HCT116 (cell line): ENCODE measurements around the gene POLA2. TPM values are rescaled to one million over a fixed set of nuclear protein-coding genes. Genes with fewer than 3 reads are reported as not detected.
"Not testable (repeated sequence)": the region's sequence is repeated elsewhere in the genome, so short reads cannot be mapped to it uniquely, and the experiment has no call there.

ENCODE experiments used
- ATAC-seq: fragments of 200-7000 bp; cut with Tn5 transposase; 2 replicates; pipeline ENCODE4 v1.9.1; 2020; ENCODE audit warnings: mild to moderate bottlenecking, moderate library complexity
- BruUV-seq: library from RNA; stranded (reverse); fragments of 400-500 nt; replicated peaks from 2 replicates; lab custom pipeline; 2021; lab: Mats Ljungman, UMichigan
- CTCF ChIA-PET: fragments of 300-600 bp; sonication (Branson Sonifier 250); formaldehyde crosslinking; loops from one replicate; lab custom pipeline; 2021; ENCODE audit warnings: antibody characterized with exemption; lab: Charles Lee
- POLR2A ChIA-PET: fragments of 300-600, 350-600 bp; sonication (Branson Sonifier 250); formaldehyde crosslinking; loops from one replicate; lab custom pipeline; 2021; ENCODE audit warnings: antibody characterized with exemption; lab: Charles Lee
- RAD21 ChIA-PET, 2 experiments: fragments of 300-600 bp; sonication (Branson Sonifier 250); formaldehyde crosslinking; loops; one replicate each; lab custom pipeline; 2023; ENCODE audit warnings: low total read pairs in 2 of 2; ENCODE audit not compliant: uncharacterized antibody in 2 of 2, unreplicated experiment in 2 of 2, low non-redundant PET in 1 of 2; lab: Charles Lee
- DNase-seq: peaks from one replicate; pipeline ENCODE4 v3.0.0-alpha.2; 2010; ENCODE audit warnings: low read depth, low spot score
- H2AFZ ChIP-seq: fragments of 200-600 bp; shearing (Covaris generic), sonication (generic); 2 replicates; pipeline ENCODE4 v1.6.1; 2017; ENCODE audit warnings: low read depth, mixed run types, mixed read lengths, antibody characterized with exemption, low read length; ENCODE audit not compliant: poor library complexity, severe bottlenecking
- H3K27ac ChIP-seq: 2 replicates; pipeline ENCODE4 v1.5.1; 2012; ENCODE audit warnings: low read depth, low read length
- H3K27me3 ChIP-seq: fragments of 200-600 bp; sonication (generic); 2 replicates; pipeline ENCODE4 v1.6.1; 2016; ENCODE audit warnings: mixed run types, low read length, mixed read lengths; ENCODE audit not compliant: insufficient read depth
- H3K36me3 ChIP-seq, 2 experiments: fragments of 200-500 bp in 1 of 2; fragments of 200-600 bp in 1 of 2; sonication (Bioruptor generic) in 1 of 2; sonication (generic) in 1 of 2; 2 replicates each; pipeline versions ENCODE4 v1.5.1 to v1.6.1; 2014 to 2016; ENCODE audit warnings: low read length in 2 of 2, inconsistent platforms in 1 of 2, mixed read lengths in 1 of 2, mixed run types in 1 of 2; ENCODE audit not compliant: insufficient read depth in 2 of 2, control insufficient read depth in 1 of 2
- H3K4me1 ChIP-seq, 2 experiments: fragments of 200-600 bp in 1 of 2; sonication (generic) in 1 of 2; 2 replicates each; pipeline versions ENCODE4 v1.5.1 to v1.6.1; 2012 to 2017; ENCODE audit warnings: low read length in 2 of 2, inconsistent platforms in 1 of 2, mild to moderate bottlenecking in 1 of 2, mixed read lengths in 1 of 2, mixed run types in 1 of 2, moderate library complexity in 1 of 2; ENCODE audit not compliant: insufficient read depth in 2 of 2, control insufficient read depth in 1 of 2
- H3K4me2 ChIP-seq: fragments of 200-600 bp; sonication (generic); 2 replicates; pipeline ENCODE4 v1.6.1; 2017; ENCODE audit warnings: mixed run types, low read length, mixed read lengths
- H3K4me3 ChIP-seq, 2 experiments: fragments of 200-600 bp in 1 of 2; sonication (generic) in 1 of 2; replicated peaks in 1 of 2; 2 replicates each; pipeline ENCODE4 v1.5.1; 2011 to 2016; ENCODE audit warnings: low read length in 2 of 2, control low read depth in 1 of 2, low read depth in 1 of 2, mild to moderate bottlenecking in 1 of 2, mixed read lengths in 1 of 2, mixed run types in 1 of 2
- H3K79me2 ChIP-seq: fragments of 200-600 bp; sonication (generic); 2 replicates; pipeline ENCODE4 v1.6.1; 2017; ENCODE audit warnings: mild to moderate bottlenecking, mixed run types, low read length, moderate library complexity, mixed read lengths; ENCODE audit not compliant: insufficient read depth
- H3K9ac ChIP-seq: fragments of 200-600 bp; sonication (generic); 2 replicates; pipeline ENCODE4 v1.6.1; 2016; ENCODE audit warnings: low read length, mixed read lengths
- H3K9me2 ChIP-seq: fragments of 200-600 bp; sonication (generic), shearing (Covaris generic); 2 replicates; pipeline ENCODE4 v1.6.1; 2017; ENCODE audit warnings: mixed run types, mild to moderate bottlenecking, moderate library complexity; ENCODE audit not compliant: insufficient read depth
- H3K9me3 ChIP-seq, 2 experiments: fragments of 200-500 bp in 1 of 2; fragments of 200-600 bp in 1 of 2; sonication (Bioruptor generic) in 1 of 2; sonication (generic) in 1 of 2; 2 replicates each; pipeline ENCODE4 v1.6.1; 2014 to 2017; ENCODE audit warnings: low read length in 2 of 2, mixed read lengths in 2 of 2, inconsistent platforms in 1 of 2, low read depth in 1 of 2, mild to moderate bottlenecking in 1 of 2, mixed run types in 1 of 2, moderate library complexity in 1 of 2; ENCODE audit not compliant: control insufficient read depth in 1 of 2, insufficient read depth in 1 of 2
- H4K20me1 ChIP-seq: fragments of 200-600 bp; sonication (generic), shearing (Covaris generic); 2 replicates; pipeline ENCODE4 v1.6.1; 2017; ENCODE audit warnings: mixed run types, mild to moderate bottlenecking, moderate library complexity; ENCODE audit not compliant: insufficient read depth
- CEBPB ChIP-seq: IDR thresholded peaks from 2 replicates; pipeline ENCODE4 v1.6.1; 2012; ENCODE audit warnings: low read depth
- CTCF ChIP-seq, 3 experiments: fragments of 200-600 bp in 1 of 3; sonication (generic) in 1 of 3; IDR thresholded peaks in 2 of 3; conservative IDR thresholded peaks in 1 of 3; 2 replicates each; pipeline ENCODE4 v1.5.1; 2012 to 2017; ENCODE audit warnings: low read depth in 2 of 3, low read length in 2 of 3, antibody characterized with exemption in 1 of 3, borderline replicate concordance in 1 of 3, control low read depth in 1 of 3, mild to moderate bottlenecking in 1 of 3, mixed read lengths in 1 of 3, mixed run types in 1 of 3, moderate library complexity in 1 of 3; ENCODE audit not compliant: insufficient read depth in 1 of 3
- EZH2phosphoT487 ChIP-seq: fragments of 200-600 bp; IDR thresholded peaks from 2 replicates; pipeline ENCODE4 v1.6.1; 2018; ENCODE audit warnings: antibody characterized with exemption, borderline replicate concordance
- FOSL1 ChIP-seq: IDR thresholded peaks from 2 replicates; pipeline ENCODE4 v1.6.1; 2012; ENCODE audit warnings: low read depth
- JUND ChIP-seq: IDR thresholded peaks from 2 replicates; pipeline ENCODE4 v1.6.1; 2012
- MAX ChIP-seq: IDR thresholded peaks from 2 replicates; pipeline ENCODE4 v1.6.1; 2012
- SIN3A ChIP-seq: IDR thresholded peaks from 2 replicates; pipeline ENCODE4 v1.6.1; 2012; ENCODE audit warnings: low read depth
- TCF7L2 ChIP-seq: IDR thresholded peaks from 2 replicates; pipeline ENCODE4 v1.7.0; 2011; ENCODE audit warnings: borderline replicate concordance, inconsistent platforms; ENCODE audit not compliant: insufficient read depth, insufficient read length; ENCODE audit errors: extremely low read depth
- YY1 ChIP-seq: IDR thresholded peaks from 2 replicates; pipeline ENCODE4 v1.6.1; 2011; ENCODE audit warnings: low read length, low read depth, moderate library complexity, mild to moderate bottlenecking; ENCODE audit not compliant: insufficient replicate concordance; ENCODE audit errors: extremely low read depth
- intact Hi-C: fragments of 100-400 bp; cut with micrococcal nuclease; formaldehyde crosslinking; loops from 2 replicates; pipeline ENCODE4 v1.10.0; 2022
- total RNA-seq: library from RNA; stranded (reverse); gene quantifications from one replicate; pipeline ENCODE4 v1.2.1, GENCODE V29; 2021; ENCODE audit not compliant: unreplicated experiment

POLA2 gene
- total RNA-seq, 1 experiment from 2014 or later = 20.0 TPM

- CTCF ChIA-PET, BruUV-seq, H3K27me3 ChIP-seq, H3K9me3 ChIP-seq, H3K27ac ChIP-seq, H3K9me2 ChIP-seq, H4K20me1 ChIP-seq, H3K9ac ChIP-seq, H3K79me2 ChIP-seq, H3K4me2 ChIP-seq, intact Hi-C loops, H3K4me3 ChIP-seq, POLR2A ChIA-PET, H3K36me3 ChIP-seq, H3K4me1 ChIP-seq, RAD21 ChIA-PET, DNase-seq, H2AFZ ChIP-seq: not testable (repeated sequence)
- ATAC-seq = peak; percentile 27; the same call in 1 of the 2 replicates
Measured at GRCh38 chr11:65238302-65238701, 23.5 kb upstream of the POLA2 start.

GRCh38 chr11:65241134-65241533 lies 20.6 kb upstream of the POLA2 start:
- RAD21 ChIA-PET = no interaction called here
- no peak for ATAC-seq
- H3K4me1 ChIP-seq = no peaks in the 10 kb centered on the region
- H3K27me3 ChIP-seq = no peaks in the 10 kb centered on the region
- no peaks in the 10 kb centered on the region for H3K79me2 ChIP-seq
- H2AFZ ChIP-seq = no peak overlapping the region
- H3K9me3 ChIP-seq = no peaks in the 10 kb centered on the region
- DNase-seq = no peak
- H4K20me1 ChIP-seq = no peaks in the 10 kb centered on the region
- POLR2A ChIA-PET = no interaction called here
- no peak overlapping the region for H3K9ac ChIP-seq
- H3K27ac ChIP-seq = no peak overlapping the region
- intact Hi-C loops = no loop called here
- TF ChIP-seq JUND (no peak), MAX (no peak), TCF7L2 (no peak), FOSL1 (no peak), CEBPB (no peak), YY1 (no peak), SIN3A (no peak), CTCF (IDR thresholded peaks at IDR 0.05 in 2 of 3, conservative IDR thresholded peaks at IDR 0.05 in 1 of 3; ENCODE audit: borderline replicate concordance in 1 of 3, insufficient read depth in 1 of 3, low read depth in 2 of 3, low read length in 2 of 3) (no peak), EZH2phosphoT487 (no peak)
- H3K36me3 ChIP-seq = no peaks in the 10 kb centered on the region
- no peak overlapping the region for H3K4me3 ChIP-seq
- no TSS peak for BruUV-seq
- CTCF ChIA-PET = no interaction called here
- H3K9me2 ChIP-seq = no peaks in the 10 kb centered on the region
- no peak overlapping the region for H3K4me2 ChIP-seq
